Mesodermal cell (in vitro differentiated cells): ENCODE measurements around the gene PERM1.
A peak's percentile ranks its signal among the peaks of the same experiment; 100 is the strongest.

Source experiments
- H3K27ac ChIP-seq: 2 replicates; pipeline ENCODE4 v1.7.0; 2013; ENCODE audit warnings: mild to moderate bottlenecking, low read depth, low read length, moderate library complexity; ENCODE audit not compliant: severe bottlenecking
- H3K36me3 ChIP-seq: 2 replicates; pipeline ENCODE4 v1.7.1; 2013; ENCODE audit warnings: mild to moderate bottlenecking, low read length, moderate library complexity; ENCODE audit not compliant: control insufficient read depth, insufficient read depth
- H3K4me1 ChIP-seq: one replicate; pipeline ENCODE4 v1.7.1; 2013; ENCODE audit warnings: mild to moderate bottlenecking, low read length; ENCODE audit not compliant: insufficient read depth, control insufficient read depth, poor library complexity, severe bottlenecking
- H3K4me3 ChIP-seq: 2 replicates; pipeline ENCODE4 v1.7.0; 2013; ENCODE audit warnings: low read length, control low read depth, mild to moderate bottlenecking; ENCODE audit not compliant: insufficient read depth, poor library complexity, severe bottlenecking; ENCODE audit errors: extremely low read depth
- H3K9me3 ChIP-seq: 2 replicates; pipeline ENCODE4 v1.7.1; 2013; ENCODE audit warnings: mild to moderate bottlenecking, low read length, moderate library complexity; ENCODE audit not compliant: control insufficient read depth
- WGBS, 2 experiments: methylation state at CpG; one replicate each; pipeline ENCODE4 v1.1.5; 2013; ENCODE audit warnings: missing lambda C conversion rate in 2 of 2; ENCODE audit not compliant: insufficient coverage in 2 of 2; 5-methylcytosine and 5-hydroxymethylcytosine counted together

PERM1 gene

GRCh38 chr1:958823-959730, 22.8 kb downstream of the PERM1 start, which contains the start of gene NOC2L:
Gene NOC2L (minus strand): TSS chr1:959256. CDS start chr1:959240, 16 bp downstream.
- no peaks in the 10 kb centered on the region for H3K9me3 ChIP-seq
- H3K4me3 ChIP-seq: peak within 1 kb of the TSS; percentile 94
- 3 to 7% methylated on average over 73 to 95 of the region's 101 CpGs for WGBS, 2 experiments
- peaks cover 55% of the 10 kb centered on the region for H3K36me3 ChIP-seq
- H3K4me1 ChIP-seq: peaks cover 8% of the 10 kb centered on the region
- H3K27ac ChIP-seq: no peak within 1 kb of the TSS

GRCh38 chr1:956636-957035, 25.3 kb downstream of the PERM1 start:
- H3K27ac ChIP-seq: no peak overlapping the region
- H3K36me3 ChIP-seq: peaks cover 59% of the 10 kb centered on the region
- WGBS, 2 experiments: 97 to 98% methylated on average over 6 to 9 of the region's 11 CpGs
- no peak overlapping the region for H3K4me3 ChIP-seq
- H3K9me3 ChIP-seq: no peaks in the 10 kb centered on the region
- H3K4me1 ChIP-seq: peaks cover 8% of the 10 kb centered on the region

- H3K36me3 ChIP-seq: peaks cover 70% of the 10 kb centered on the region
These were observed 26.4 kb downstream of the PERM1 start for GRCh38 chr1:955474-955873.

GRCh38 chr1:954927-955326, 27.0 kb downstream of the PERM1 start:
- Histone ChIP-seq H3K4me3 (no peak overlapping the region), H3K27ac (no peak overlapping the region), H3K36me3 (peaks cover 75% of the 10 kb centered on the region), H3K9me3 (no peaks in the 10 kb centered on the region), H3K4me1 (peaks cover 8% of the 10 kb centered on the region)
- WGBS, 2 experiments: 96 to 98% methylated on average over 9 to 13 of the region's 13 CpGs

More at GRCh38 chr1:955474-955873, 26.4 kb downstream of the PERM1 start:
- no peaks in the 10 kb centered on the region for H3K9me3 ChIP-seq
- no peak overlapping the region for H3K27ac ChIP-seq
- H3K4me3 ChIP-seq: no peak overlapping the region
- WGBS, 2 experiments: 95 to 100% methylated on average over 6 of the region's 6 CpGs
- H3K4me1 ChIP-seq: peaks cover 8% of the 10 kb centered on the region

GRCh38 chr1:953524-954320, 28.2 kb downstream of the PERM1 start:
- Histone ChIP-seq H3K36me3 (peaks cover 87% of the 10 kb centered on the region), H3K27ac (no peak overlapping the region), H3K9me3 (no peaks in the 10 kb centered on the region), H3K4me3 (no peak overlapping the region), H3K4me1 (peaks cover 8% of the 10 kb centered on the region)
- 94 to 95% methylated on average over 24 to 31 of the region's 32 CpGs for WGBS, 2 experiments

- H3K27ac ChIP-seq: no peak overlapping the region
- WGBS, 2 experiments: 90 to 100% methylated on average over 4 to 7 of the region's 7 CpGs
- H3K4me3 ChIP-seq: no peak overlapping the region
- peaks cover 4% of the 10 kb centered on the region for H3K4me1 ChIP-seq
- H3K9me3 ChIP-seq: no peaks in the 10 kb centered on the region
- H3K36me3 ChIP-seq: peaks cover 98% of the 10 kb centered on the region
These were observed 29.3 kb downstream of the PERM1 start for GRCh38 chr1:952603-953002.

- Histone ChIP-seq H3K36me3 (peaks cover 98% of the 10 kb centered on the region), H3K27ac (no peak overlapping the region), H3K4me1 (no peaks in the 10 kb centered on the region), H3K4me3 (no peak overlapping the region), H3K9me3 (no peaks in the 10 kb centered on the region)
- WGBS, 2 experiments: 94 to 98% methylated on average over 12 to 15 of the region's 15 CpGs
These were observed 29.7 kb downstream of the PERM1 start for GRCh38 chr1:952201-952600.

- no peak overlapping the region for H3K27ac ChIP-seq
- H3K9me3 ChIP-seq: no peaks in the 10 kb centered on the region
- H3K4me1 ChIP-seq: no peaks in the 10 kb centered on the region
- H3K36me3 ChIP-seq: peaks cover 97% of the 10 kb centered on the region
- no peak overlapping the region for H3K4me3 ChIP-seq
- WGBS, 2 experiments: 70 to 76% methylated on average over 5 to 6 of the region's 6 CpGs
These were observed 30.5 kb downstream of the PERM1 start for GRCh38 chr1:951364-951763.

GRCh38 chr1:950881-951280, 31.0 kb downstream of the PERM1 start:
- Histone ChIP-seq H3K4me3 (no peak overlapping the region), H3K36me3 (peaks cover 97% of the 10 kb centered on the region), H3K9me3 (no peaks in the 10 kb centered on the region), H3K4me1 (no peaks in the 10 kb centered on the region), H3K27ac (no peak overlapping the region)
- 95 to 97% methylated on average over 13 to 19 of the region's 23 CpGs for WGBS, 2 experiments

GRCh38 chr1:950268-950667, 31.6 kb downstream of the PERM1 start:
- Histone ChIP-seq H3K4me1 (no peaks in the 10 kb centered on the region), H3K4me3 (no peak overlapping the region), H3K36me3 (peaks cover 97% of the 10 kb centered on the region), H3K27ac (no peak overlapping the region), H3K9me3 (no peaks in the 10 kb centered on the region)
- WGBS, 2 experiments: 94 to 96% methylated on average over 8 to 9 of the region's 9 CpGs
